ENCODE data around the gene RGS6. TPM values are rescaled to one million over a fixed set of nuclear protein-coding genes. Genes with fewer than 3 reads are reported as not detected.

The RGS6 gene
- total and polyA plus RNA-seq, 2 of the 4 experiments (the other 2 are of a cell fraction): not detected

GRCh38 chr14:72040528-72040927 lies 108.3 kb downstream of the RGS6 start:
- H2BK5ac ChIP-seq (ENCODE audit: low read depth, low read length, poor library complexity, severe bottlenecking): no peak overlapping the region
- H3K56ac ChIP-seq (ENCODE audit: extremely low read depth, insufficient read depth, low read length): no peak overlapping the region
- no peak overlapping the region for H3K18ac ChIP-seq (ENCODE audit: low read depth, low read length)
- no peaks in the 10 kb centered on the region for H3K9me3 ChIP-seq (ENCODE audit: control insufficient read depth, insufficient read depth, low read length)
- ATAC-seq (ENCODE audit: low read depth): no peak
- no peak overlapping the region for H3K27ac ChIP-seq (ENCODE audit: insufficient read depth, low read length)
- no peaks in the 10 kb centered on the region for H3K27me3 ChIP-seq (ENCODE audit: control insufficient read depth, insufficient read depth, low read length)
- no peak overlapping the region for H3K4me2 ChIP-seq (ENCODE audit: low read depth, low read length)
- no peak overlapping the region for H3K9ac ChIP-seq (ENCODE audit: low read depth, low read length)
- no peak overlapping the region for H2BK20ac ChIP-seq (ENCODE audit: low read depth, low read length)
- intact Hi-C loops (cut with micrococcal nuclease): no loop called here
- no peak overlapping the region for H2AFZ ChIP-seq (replicated peaks; ENCODE audit: low read length, poor library complexity)
- H4K91ac ChIP-seq (ENCODE audit: insufficient read depth, low read depth, low read length): no peak overlapping the region
- TF ChIP-seq, protein P1, sequence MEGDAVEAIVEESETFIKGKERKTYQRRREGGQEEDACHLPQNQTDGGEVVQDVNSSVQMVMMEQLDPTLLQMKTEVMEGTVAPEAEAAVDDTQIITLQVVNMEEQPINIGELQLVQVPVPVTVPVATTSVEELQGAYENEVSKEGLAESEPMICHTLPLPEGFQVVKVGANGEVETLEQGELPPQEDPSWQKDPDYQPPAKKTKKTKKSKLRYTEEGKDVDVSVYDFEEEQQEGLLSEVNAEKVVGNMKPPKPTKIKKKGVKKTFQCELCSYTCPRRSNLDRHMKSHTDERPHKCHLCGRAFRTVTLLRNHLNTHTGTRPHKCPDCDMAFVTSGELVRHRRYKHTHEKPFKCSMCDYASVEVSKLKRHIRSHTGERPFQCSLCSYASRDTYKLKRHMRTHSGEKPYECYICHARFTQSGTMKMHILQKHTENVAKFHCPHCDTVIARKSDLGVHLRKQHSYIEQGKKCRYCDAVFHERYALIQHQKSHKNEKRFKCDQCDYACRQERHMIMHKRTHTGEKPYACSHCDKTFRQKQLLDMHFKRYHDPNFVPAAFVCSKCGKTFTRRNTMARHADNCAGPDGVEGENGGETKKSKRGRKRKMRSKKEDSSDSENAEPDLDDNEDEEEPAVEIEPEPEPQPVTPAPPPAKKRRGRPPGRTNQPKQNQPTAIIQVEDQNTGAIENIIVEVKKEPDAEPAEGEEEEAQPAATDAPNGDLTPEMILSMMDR (conservative IDR thresholded peaks at IDR 0.05; ENCODE audit: low read depth, low read length): no peak
- TF ChIP-seq MXI1 (IDR thresholded peaks at IDR 0.05; ENCODE audit: borderline replicate concordance, low read depth, low read length): no peak
- no peak overlapping the region for H2AK5ac ChIP-seq (ENCODE audit: low read depth, low read length)
- H3K79me1 ChIP-seq (ENCODE audit: low read depth in 1 of 2, low read length in 2 of 2): no peaks in the 10 kb centered on the region
- H4K20me1 ChIP-seq (ENCODE audit: insufficient read depth, low read length): no peaks in the 10 kb centered on the region
- H3K4me3 ChIP-seq (ENCODE audit: insufficient read depth, low read depth, low read length): no peak overlapping the region
- no peak overlapping the region for H2AK9ac ChIP-seq (replicated peaks; ENCODE audit: low read depth, low read length, poor library complexity)
- H3K9me1 ChIP-seq (ENCODE audit: insufficient read depth, low read length): no peaks in the 10 kb centered on the region
- H4K8ac ChIP-seq (ENCODE audit: low read depth in 2 of 2, low read length in 2 of 2): no peak overlapping the region
- no TSS peak for BruUV-seq (replicated peaks)
- H2BK15ac ChIP-seq (ENCODE audit: low read depth, low read length): no peak overlapping the region
- dilution Hi-C loops (cut with HindIII; ENCODE audit: low sequenced_read_pairs, unreplicated experiment): no loop called here
- H3K4ac ChIP-seq (ENCODE audit: low read depth, low read length): no peak overlapping the region
- no peak overlapping the region for H3K14ac ChIP-seq (replicated peaks; ENCODE audit: low read depth, low read length)
- H3K4me1 ChIP-seq (ENCODE audit: control insufficient read depth, insufficient read depth, low read length): no peaks in the 10 kb centered on the region
- no peak overlapping the region for H3K23ac ChIP-seq (ENCODE audit: low read depth, low read length)
- no peak overlapping the region for H4K5ac ChIP-seq (ENCODE audit: low read depth, low read length)
- DNase-seq: no peak
- H2BK120ac ChIP-seq (ENCODE audit: low read depth, low read length): no peak overlapping the region
- H3K36me3 ChIP-seq (ENCODE audit: control insufficient read depth, insufficient read depth, low read length): no peaks in the 10 kb centered on the region
- ChIA-PET POLR2A (ENCODE audit: unreplicated experiment) (no interaction called here), CTCF (no interaction called here)
- in situ Hi-C loops (cut with MboI; ENCODE audit: low sequenced_read_pairs): no loop called here
